PC-9 (cell line): ENCODE measurements around the gene METTL8.

Experiments used
- CTCF ChIP-seq: fragments of 200-600 bp; sonication (generic); conservative IDR thresholded peaks from 2 replicates; pipeline ENCODE4 v1.6.1; 2017; ENCODE audit warnings: mixed run types, antibody characterized with exemption, mild to moderate bottlenecking, moderate library complexity
- EZH2 ChIP-seq: fragments of 200-600 bp; sonication (generic); IDR thresholded peaks from 2 replicates; pipeline ENCODE4 v1.8.0; 2017; ENCODE audit warnings: antibody characterized with exemption, low read depth

GRCh38 chr2:171389780-171390179, 44.0 kb downstream of the METTL8 start:
- TF ChIP-seq CTCF (no peak), EZH2 (no peak)
